Measurements from ENCODE around the gene CACNA1I. TPM values are rescaled to one million over a fixed set of nuclear protein-coding genes. Genes with fewer than 3 reads are reported as not detected.

The CACNA1I gene
- total RNA-seq, 1 experiment from 2014 or later = 0.15 TPM

DNA sequence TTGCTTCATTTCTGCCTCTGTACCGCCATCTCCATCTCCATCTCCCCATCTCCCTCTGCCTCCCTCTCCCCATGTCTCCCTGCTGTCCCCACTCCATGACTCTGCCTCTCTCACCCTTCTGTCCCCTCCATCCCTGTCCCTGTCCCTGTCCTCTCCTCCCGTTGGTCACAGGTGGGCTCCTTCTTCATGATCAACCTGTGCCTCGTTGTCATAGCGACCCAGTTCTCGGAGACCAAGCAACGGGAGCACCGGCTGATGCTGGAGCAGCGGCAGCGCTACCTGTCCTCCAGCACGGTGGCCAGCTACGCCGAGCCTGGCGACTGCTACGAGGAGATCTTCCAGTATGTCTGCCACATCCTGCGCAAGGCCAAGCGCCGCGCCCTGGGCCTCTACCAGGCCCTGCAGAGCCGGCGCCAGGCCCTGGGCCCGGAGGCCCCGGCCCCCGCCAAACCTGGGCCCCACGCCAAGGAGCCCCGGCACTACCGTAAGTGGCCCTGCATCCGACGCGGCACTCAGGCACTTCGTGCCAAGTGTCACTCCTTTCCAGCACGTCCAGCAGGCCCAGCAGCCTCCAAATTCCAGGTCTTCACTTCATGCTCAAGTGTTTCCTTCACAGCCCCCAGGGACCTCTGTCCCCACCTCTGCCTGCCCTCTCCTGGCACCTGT is 76.0 kb downstream of the CACNA1I start (continued):
- no peak for TF ChIP-seq EZH2phosphoT487 (IDR thresholded peaks at IDR 0.05; ENCODE audit: borderline replicate concordance)

DNA sequence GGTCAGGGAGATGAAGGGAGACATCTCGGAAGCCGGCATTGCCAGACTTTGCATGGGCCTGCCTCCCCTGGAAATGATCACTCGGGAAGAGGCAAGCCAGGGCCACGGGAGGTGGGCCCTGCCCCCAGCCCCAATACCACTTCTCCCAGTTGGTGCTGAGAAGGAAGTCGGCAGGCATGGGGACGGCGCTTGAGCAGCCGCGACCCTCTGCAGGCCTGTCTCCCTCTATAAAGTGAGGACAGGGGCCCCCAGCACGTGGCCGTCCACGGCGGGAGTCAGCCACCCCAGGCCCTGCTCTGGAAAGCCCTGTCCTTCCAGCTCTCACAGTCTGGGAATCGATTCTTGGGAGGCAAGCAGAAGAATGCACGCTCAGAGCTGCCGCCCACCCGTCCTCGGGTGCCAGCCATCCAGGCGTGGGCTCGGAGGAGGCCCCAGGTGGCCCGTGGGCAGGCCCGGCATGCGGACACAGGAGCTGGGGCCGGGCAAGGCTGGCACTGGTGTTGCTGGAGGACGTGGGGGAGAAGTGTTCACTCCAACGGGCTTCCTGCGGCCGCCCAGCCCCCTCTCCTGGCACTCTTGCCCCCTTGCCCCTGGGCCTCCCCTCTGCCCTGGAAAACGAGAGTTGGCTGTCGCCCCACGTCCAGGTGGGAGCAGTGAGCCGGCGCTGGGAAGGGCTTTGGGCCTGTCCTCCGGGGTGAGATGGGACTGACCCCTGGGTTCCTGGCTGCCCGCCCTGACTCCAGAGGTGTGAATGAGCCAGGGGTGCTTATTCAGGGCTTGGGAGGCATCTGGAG is 77.5 kb downstream of the CACNA1I start:
- POLR2A ChIA-PET = no interaction called here

More for the DNA sequence above, 77.5 kb downstream of the CACNA1I start:
- Histone ChIP-seq H2AFZ (ENCODE audit: low read depth, low read length, poor library complexity, severe bottlenecking) (no peak overlapping the region), H3K9ac (ENCODE audit: low read length) (no peak overlapping the region), H3K79me2 (ENCODE audit: insufficient read depth, low read length) (no peaks in the 10 kb centered on the region), H3K27ac (ENCODE audit: low read depth, low read length) (no peak overlapping the region), H3K4me3 (replicated peaks in 1 of 2; ENCODE audit: low read depth in 1 of 2, low read length in 2 of 2) (no peak overlapping the region), H3K4me1 (ENCODE audit: control insufficient read depth in 1 of 2, insufficient read depth in 2 of 2, low read length in 2 of 2) (no peaks in the 10 kb centered on the region), H3K9me2 (ENCODE audit: insufficient read depth) (no peaks in the 10 kb centered on the region), H3K36me3 (ENCODE audit: control insufficient read depth in 1 of 2, insufficient read depth in 2 of 2, low read length in 2 of 2) (no peaks in the 10 kb centered on the region), H3K4me2 (ENCODE audit: low read length) (no peak overlapping the region), H4K20me1 (ENCODE audit: insufficient read depth) (no peaks in the 10 kb centered on the region), H3K9me3 (ENCODE audit: control insufficient read depth in 1 of 2, insufficient read depth in 1 of 2, low read depth in 1 of 2, low read length in 2 of 2) (no peaks in the 10 kb centered on the region), H3K27me3 (ENCODE audit: insufficient read depth, low read length) (no peaks in the 10 kb centered on the region)
- ATAC-seq = no peak
- intact Hi-C loops (cut with micrococcal nuclease) = no loop called here
- CTCF ChIA-PET = no interaction called here
- DNase-seq (ENCODE audit: low read depth, low spot score) = no peak
- RAD21 ChIA-PET (ENCODE audit: low non-redundant PET in 1 of 2, low total read pairs in 2 of 2, uncharacterized antibody in 2 of 2, unreplicated experiment in 2 of 2) = no interaction called here
- TF ChIP-seq EZH2 (IDR thresholded peaks at IDR 0.05) (no peak), MAX (IDR thresholded peaks at IDR 0.05) (no peak), ZBTB33 (IDR thresholded peaks at IDR 0.05; ENCODE audit: extremely low read depth, insufficient replicate concordance, low read length) (no peak)
- no TSS peak for BruUV-seq (replicated peaks)
